HG03139 (cell line): Measurements from ENCODE around the gene RXRA.

Source experiments
- ATAC-seq: cut with Tn5 transposase; IDR thresholded peaks from one replicate; pipeline ENCODE4 v1.9.1; 2021; ENCODE audit not compliant: unreplicated experiment

The RXRA gene

GRCh38 chr9:134486143-134486591 is 159.9 kb downstream of the RXRA start:
- ATAC-seq, result no peak

GRCh38 chr9:134486596-134486995 is 160.3 kb downstream of the RXRA start:
- ATAC-seq, result no peak
